ENCODE measurements around the gene THAP4.

THAP4 gene

DNA sequence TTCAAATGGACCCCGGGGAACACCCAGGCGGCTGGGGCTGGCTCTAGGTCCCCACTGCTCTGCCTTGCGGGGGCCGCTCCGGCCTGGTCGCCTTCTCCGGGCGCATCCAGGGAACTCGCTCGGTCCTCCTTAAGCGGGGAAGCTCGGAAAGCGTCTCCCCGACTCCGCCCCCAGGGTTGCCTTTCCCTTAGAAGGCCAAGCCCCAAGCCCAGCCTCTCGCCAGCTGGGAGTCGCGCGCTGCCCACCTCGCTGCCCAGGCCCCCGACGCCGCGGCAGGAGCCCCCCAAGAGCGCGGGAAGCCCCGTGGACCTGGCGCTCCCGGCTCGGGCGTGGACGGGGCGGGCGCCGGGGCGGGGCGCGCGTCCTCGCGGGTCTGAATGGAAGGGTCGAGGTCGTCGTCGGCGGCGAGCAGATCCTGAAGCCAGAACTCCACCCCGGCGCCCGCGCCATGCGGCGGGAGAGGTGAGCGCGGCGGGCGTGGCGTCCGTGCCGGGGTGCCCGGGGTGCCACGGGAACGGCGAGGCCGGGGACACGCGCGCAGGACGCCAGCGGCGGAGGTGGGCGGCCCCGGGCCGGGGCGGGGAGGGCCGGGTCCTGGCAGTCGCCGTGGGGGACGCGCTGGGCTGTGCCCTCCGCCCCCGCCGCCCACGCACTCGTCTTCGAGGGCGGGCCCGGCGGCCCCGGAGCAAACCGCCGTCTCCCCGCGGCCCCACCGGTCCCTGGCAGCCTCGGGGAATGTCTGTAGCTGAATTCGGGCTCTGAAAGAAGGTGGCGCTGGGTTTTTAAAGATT, 78.2 kb downstream of the THAP4 start, which contains the start of gene BOK:
TSS of gene BOK (plus strand) at position 214 of the 791 bp plus-strand sequence. CDS start 739 bp downstream, outside the sequence.
- H3K9me3 ChIP-seq (ENCODE audit: severe bottlenecking): peaks cover 6% of the 10 kb centered on the region
- H3K36me3 ChIP-seq: peaks cover 12% of the 10 kb centered on the region
- H3K27ac ChIP-seq: peak within 1 kb of the TSS; percentile 79
- peak within 1 kb of the TSS; percentile 68 for H3K4me3 ChIP-seq (ENCODE audit: low read depth, low read length)
- peak; percentile 86 for DNase-seq
- TF ChIP-seq, protein P1, sequence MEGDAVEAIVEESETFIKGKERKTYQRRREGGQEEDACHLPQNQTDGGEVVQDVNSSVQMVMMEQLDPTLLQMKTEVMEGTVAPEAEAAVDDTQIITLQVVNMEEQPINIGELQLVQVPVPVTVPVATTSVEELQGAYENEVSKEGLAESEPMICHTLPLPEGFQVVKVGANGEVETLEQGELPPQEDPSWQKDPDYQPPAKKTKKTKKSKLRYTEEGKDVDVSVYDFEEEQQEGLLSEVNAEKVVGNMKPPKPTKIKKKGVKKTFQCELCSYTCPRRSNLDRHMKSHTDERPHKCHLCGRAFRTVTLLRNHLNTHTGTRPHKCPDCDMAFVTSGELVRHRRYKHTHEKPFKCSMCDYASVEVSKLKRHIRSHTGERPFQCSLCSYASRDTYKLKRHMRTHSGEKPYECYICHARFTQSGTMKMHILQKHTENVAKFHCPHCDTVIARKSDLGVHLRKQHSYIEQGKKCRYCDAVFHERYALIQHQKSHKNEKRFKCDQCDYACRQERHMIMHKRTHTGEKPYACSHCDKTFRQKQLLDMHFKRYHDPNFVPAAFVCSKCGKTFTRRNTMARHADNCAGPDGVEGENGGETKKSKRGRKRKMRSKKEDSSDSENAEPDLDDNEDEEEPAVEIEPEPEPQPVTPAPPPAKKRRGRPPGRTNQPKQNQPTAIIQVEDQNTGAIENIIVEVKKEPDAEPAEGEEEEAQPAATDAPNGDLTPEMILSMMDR (IDR thresholded peaks at IDR 0.05; ENCODE audit: low read depth, low read length): no peak
- no peaks in the 10 kb centered on the region for H3K27me3 ChIP-seq (ENCODE audit: insufficient read depth, low read depth, severe bottlenecking)

DNA sequence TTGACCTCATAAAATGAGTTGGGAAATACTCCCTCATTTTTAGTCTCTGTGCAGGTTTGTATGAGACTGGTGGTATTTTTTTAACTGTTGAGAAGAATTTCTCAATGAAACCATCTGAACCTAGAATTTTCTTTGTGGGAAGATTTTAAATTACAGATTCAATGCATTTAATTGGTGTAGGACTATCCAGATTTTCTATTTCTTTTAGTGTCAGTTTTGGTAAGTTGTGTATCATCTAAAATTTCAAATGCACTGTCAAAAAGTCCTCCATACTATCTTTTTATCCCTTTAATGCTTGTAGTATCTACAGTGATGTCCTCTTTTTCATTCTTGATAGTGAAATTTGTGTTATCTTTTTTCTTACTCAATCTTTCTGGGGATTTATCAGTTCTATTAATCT, 80.2 kb downstream of the THAP4 start:
- Histone ChIP-seq H3K36me3 (peaks cover 3% of the 10 kb centered on the region; the same call in 1 of the 2 replicates), H3K9me3 (ENCODE audit: severe bottlenecking) (peaks cover 6% of the 10 kb centered on the region), H3K27me3 (ENCODE audit: insufficient read depth, low read depth, severe bottlenecking) (no peaks in the 10 kb centered on the region), H3K27ac (no peak overlapping the region), H3K4me3 (ENCODE audit: low read depth, low read length) (no peak overlapping the region)
- DNase-seq: no peak
- TF ChIP-seq, protein P1 (IDR thresholded peaks at IDR 0.05; ENCODE audit: low read depth, low read length): no peak

DNA sequence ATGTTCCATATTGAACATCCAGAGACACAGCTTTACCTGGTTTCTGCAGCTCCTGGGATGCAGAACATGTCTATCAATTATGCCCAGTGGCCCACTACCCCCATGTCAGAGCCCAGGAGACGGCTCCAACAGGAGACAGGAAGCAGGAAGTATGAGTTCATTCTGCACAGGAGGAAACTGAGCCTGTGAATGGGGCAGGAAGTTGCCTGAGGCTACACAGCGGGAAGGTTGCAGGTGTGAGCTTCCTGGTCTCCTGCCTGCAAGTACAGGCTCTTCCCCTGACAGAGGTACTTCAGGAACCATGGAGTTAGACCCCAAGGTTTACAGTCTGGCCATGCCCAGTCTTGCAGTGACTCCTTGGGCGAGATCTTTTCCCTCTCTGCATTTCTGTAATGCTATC, 81.2 kb downstream of the THAP4 start:
- Histone ChIP-seq H3K36me3 (peaks cover 3% of the 10 kb centered on the region; the same call in 1 of the 2 replicates), H3K27me3 (ENCODE audit: insufficient read depth, low read depth, severe bottlenecking) (no peaks in the 10 kb centered on the region), H3K27ac (no peak overlapping the region), H3K9me3 (ENCODE audit: severe bottlenecking) (peaks cover 6% of the 10 kb centered on the region), H3K4me3 (ENCODE audit: low read depth, low read length) (no peak overlapping the region)
- no peak for DNase-seq
- TF ChIP-seq, protein P1 (IDR thresholded peaks at IDR 0.05; ENCODE audit: low read depth, low read length): no peak

DNA sequence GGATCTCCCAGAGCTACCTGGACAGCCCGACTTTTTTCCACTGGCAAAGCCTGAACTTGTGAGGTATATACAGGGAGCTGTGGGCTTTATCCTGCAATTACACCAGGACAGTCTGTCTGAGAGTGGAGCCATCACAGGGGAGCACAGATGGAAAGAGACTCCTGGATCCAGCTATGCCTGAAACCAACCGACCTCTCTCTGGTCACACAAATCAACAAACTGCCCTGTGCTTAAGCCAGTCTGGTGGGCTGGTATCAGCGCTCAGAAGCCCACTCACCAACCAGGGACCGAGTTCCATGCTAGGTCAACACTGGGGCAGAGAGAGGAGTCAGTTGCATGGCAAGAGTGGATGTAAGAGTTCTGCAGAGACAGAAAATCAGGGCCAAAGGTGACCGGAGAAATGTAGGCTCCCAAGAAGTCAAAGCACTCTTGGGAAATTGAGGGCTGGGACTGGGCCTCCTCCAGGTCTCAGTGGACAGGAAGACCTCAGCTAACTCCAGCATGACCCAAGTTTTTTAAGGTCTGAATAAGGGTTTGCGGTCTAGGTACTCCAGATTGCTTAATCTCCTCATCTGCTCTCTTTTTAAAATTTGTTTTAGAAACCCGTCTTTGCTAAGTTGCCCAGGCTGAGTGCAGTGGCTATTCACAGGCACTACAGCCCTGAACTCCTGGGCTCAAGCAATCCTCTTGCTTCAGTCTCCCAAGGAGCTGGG, 82.2 kb downstream of the THAP4 start:
- TF ChIP-seq, protein P1 (IDR thresholded peaks at IDR 0.05; ENCODE audit: low read depth, low read length): no peak
- H3K36me3 ChIP-seq: no peaks in the 10 kb centered on the region
- no peak overlapping the region for H3K27ac ChIP-seq
- peaks cover 6% of the 10 kb centered on the region for H3K9me3 ChIP-seq (ENCODE audit: severe bottlenecking)
- DNase-seq: no peak
- H3K27me3 ChIP-seq (ENCODE audit: insufficient read depth, low read depth, severe bottlenecking): no peaks in the 10 kb centered on the region
- H3K4me3 ChIP-seq (ENCODE audit: low read depth, low read length): no peak overlapping the region

DNA sequence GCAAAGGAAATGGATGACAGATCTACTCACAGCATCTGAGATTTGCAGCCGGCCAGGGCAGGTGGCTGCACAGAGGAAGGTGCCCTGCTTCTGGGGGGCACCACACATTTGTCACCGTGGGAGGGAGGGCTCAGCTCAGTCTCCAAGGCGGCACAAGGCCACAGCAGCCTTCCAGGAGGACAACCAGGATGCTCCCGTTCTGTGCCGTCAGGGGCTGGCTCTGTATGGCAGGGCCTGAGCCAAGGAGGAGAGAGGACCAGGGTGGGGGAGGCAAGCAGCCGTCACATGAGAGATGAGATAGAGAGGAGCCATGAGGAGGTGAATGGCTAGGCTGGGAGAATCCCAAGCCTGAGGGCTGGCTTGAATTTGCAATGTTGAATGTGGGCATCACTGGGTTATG, 83.0 kb downstream of the THAP4 start:
- no peak for DNase-seq
- TF ChIP-seq, protein P1 (IDR thresholded peaks at IDR 0.05; ENCODE audit: low read depth, low read length): no peak

More for the DNA sequence above, 83.0 kb downstream of the THAP4 start:
- H3K9me3 ChIP-seq (ENCODE audit: severe bottlenecking): peaks cover 6% of the 10 kb centered on the region
- no peaks in the 10 kb centered on the region for H3K27me3 ChIP-seq (ENCODE audit: insufficient read depth, low read depth, severe bottlenecking)
- H3K27ac ChIP-seq: no peak overlapping the region
- no peak overlapping the region for H3K4me3 ChIP-seq (ENCODE audit: low read depth, low read length)
- H3K36me3 ChIP-seq: no peaks in the 10 kb centered on the region

Measured in WERI-Rb-1 (cell line).